B cell (primary cell): Measurements from ENCODE around the gene HMG20A.

Experiments
- EZH2 ChIP-seq: IDR thresholded peaks from 2 replicates; pipeline ENCODE4 v1.6.1; 2012; ENCODE audit warnings: borderline replicate concordance, low read depth, mild to moderate bottlenecking, moderate library complexity, low read length; ENCODE audit not compliant: insufficient read depth, poor library complexity, severe bottlenecking
- TF ChIP-seq, protein P1 (sequence below): fragments of 200-600 bp; IDR thresholded peaks from one replicate; pipeline ENCODE4 v1.8.0; 2022; ENCODE audit warnings: antibody characterized with exemption, mild to moderate bottlenecking

DNA sequence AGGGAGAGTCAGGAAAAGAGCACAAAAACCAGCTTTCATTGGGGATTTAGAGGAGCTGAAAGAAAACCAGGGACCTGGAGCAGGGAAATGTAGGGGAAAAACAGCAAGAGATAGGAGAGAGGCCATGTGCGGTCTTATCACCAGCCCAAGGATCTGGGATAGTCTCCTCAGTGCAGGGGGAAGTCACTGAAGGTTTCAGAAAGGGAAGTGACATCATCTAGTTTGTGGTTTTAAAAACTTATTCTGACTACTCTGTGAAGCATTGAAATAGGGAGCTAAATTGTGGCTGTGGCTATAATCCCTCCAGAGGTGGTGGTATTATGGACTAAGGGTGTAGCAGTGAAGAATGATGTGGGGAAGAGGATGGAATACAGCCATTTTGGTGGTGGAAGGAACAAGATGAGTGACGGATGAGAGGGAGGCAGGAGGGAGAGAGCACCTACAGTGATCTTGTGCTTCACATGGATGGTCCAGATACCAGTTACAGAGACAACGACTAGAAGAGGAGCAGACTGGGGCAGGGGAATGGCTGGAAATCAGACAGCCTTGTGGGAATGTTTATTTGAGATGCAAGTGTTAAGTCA is 72.7 kb downstream of the HMG20A start:
- TF ChIP-seq, protein P1, sequence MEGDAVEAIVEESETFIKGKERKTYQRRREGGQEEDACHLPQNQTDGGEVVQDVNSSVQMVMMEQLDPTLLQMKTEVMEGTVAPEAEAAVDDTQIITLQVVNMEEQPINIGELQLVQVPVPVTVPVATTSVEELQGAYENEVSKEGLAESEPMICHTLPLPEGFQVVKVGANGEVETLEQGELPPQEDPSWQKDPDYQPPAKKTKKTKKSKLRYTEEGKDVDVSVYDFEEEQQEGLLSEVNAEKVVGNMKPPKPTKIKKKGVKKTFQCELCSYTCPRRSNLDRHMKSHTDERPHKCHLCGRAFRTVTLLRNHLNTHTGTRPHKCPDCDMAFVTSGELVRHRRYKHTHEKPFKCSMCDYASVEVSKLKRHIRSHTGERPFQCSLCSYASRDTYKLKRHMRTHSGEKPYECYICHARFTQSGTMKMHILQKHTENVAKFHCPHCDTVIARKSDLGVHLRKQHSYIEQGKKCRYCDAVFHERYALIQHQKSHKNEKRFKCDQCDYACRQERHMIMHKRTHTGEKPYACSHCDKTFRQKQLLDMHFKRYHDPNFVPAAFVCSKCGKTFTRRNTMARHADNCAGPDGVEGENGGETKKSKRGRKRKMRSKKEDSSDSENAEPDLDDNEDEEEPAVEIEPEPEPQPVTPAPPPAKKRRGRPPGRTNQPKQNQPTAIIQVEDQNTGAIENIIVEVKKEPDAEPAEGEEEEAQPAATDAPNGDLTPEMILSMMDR = no peak
- TF ChIP-seq EZH2 = no peak
